Hippocampal formation (tissue), 2 donors: ENCODE data around the gene IL21R.
"Not testable (repeated sequence)": the region's sequence is repeated elsewhere in the genome, so short reads cannot be mapped to it uniquely, and the experiment has no call there.

Experiments used
- DNase-seq, 2 donors: peaks; one replicate each; lab custom pipeline; 2025; lab: John Stamatoyannopoulos, UW

IL21R gene

GRCh38 chr16:27426423-27427408 is 24.7 kb downstream of the IL21R start:
- no peak for DNase-seq

GRCh38 chr16:27427538-27427937 is 25.6 kb downstream of the IL21R start:
- DNase-seq: no peak

GRCh38 chr16:27428026-27428785 is 26.2 kb downstream of the IL21R start:
- DNase-seq: no peak

- DNase-seq: no peak
Observed at GRCh38 chr16:27429330-27429871, 27.4 kb downstream of the IL21R start.

- no peak for DNase-seq
Observed at GRCh38 chr16:27429981-27430441, 28.0 kb downstream of the IL21R start.

GRCh38 chr16:27430512-27430911 is 28.5 kb downstream of the IL21R start:
- DNase-seq: no peak

- no peak for DNase-seq
Observed at GRCh38 chr16:27430923-27431484, 29.0 kb downstream of the IL21R start.

GRCh38 chr16:27431773-27432532 is 30.0 kb downstream of the IL21R start:
- no peak for DNase-seq

- DNase-seq: no peak
Observed at GRCh38 chr16:27432558-27432957, 30.6 kb downstream of the IL21R start.

- DNase-seq: not testable (repeated sequence)
Observed at GRCh38 chr16:27433191-27433590, 31.2 kb downstream of the IL21R start.

GRCh38 chr16:27433636-27434035 is 31.7 kb downstream of the IL21R start:
- no peak for DNase-seq

- DNase-seq: no peak
Observed at GRCh38 chr16:27434141-27435051, 32.4 kb downstream of the IL21R start.

GRCh38 chr16:27435146-27435545 is 33.2 kb downstream of the IL21R start:
- not testable (repeated sequence) for DNase-seq

- no peak for DNase-seq
Observed at GRCh38 chr16:27436065-27436464, 34.1 kb downstream of the IL21R start.

- no peak for DNase-seq
Observed at GRCh38 chr16:27436921-27437650, 35.1 kb downstream of the IL21R start.

GRCh38 chr16:27437946-27438345 is 36.0 kb downstream of the IL21R start:
- DNase-seq: no peak

- DNase-seq: no peak
Observed at GRCh38 chr16:27439271-27440018, 37.5 kb downstream of the IL21R start.

- no peak for DNase-seq
Observed at GRCh38 chr16:27441276-27441675, 39.3 kb downstream of the IL21R start.

GRCh38 chr16:27441998-27442397 is 40.0 kb downstream of the IL21R start:
- DNase-seq: no peak
